Measurements from ENCODE around the gene MAN1C1.
A peak's percentile ranks its signal among the peaks of the same experiment; 100 is the strongest.

Gene MAN1C1

DNA sequence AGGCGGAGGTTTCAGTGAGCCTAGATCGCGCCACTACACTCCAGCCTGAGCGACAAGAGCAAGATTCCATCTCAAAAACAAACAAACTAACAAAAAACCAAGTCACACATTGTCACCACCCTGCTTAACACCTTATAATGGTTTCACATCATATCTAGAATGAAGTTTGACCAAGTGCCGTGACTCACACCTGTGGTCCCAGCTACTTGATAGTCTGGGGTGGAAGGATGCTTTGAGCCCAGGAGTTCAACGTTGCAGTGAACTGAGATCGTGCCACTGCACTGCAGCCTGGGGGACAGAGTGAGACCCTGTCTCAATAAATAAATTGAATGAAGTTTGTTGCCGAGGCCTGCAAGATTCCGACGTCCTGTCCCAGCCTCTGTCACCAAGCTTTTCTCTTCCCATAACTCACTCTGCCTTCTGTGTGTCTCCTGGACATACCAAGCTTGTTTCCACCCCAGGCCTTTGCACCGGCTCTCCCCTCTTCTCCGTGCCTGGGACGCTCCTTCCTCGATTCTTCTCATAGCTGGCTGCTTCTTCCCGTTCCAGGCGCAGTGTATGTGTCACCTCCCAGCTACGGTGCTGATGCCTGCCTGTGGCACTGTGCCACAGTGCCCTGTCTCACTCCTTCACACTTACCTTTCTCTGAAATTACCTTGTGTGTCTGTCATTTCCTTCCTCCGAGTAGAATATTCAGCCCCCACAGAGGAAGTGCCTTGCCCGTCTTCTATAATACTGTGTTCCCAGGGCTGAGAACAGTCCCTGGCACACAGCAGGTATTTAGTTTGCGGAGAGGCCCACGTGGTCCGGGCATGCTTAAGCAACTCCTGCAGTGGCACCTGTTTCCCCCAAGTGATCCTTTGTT lies 179.6 kb downstream of the MAN1C1 start:
- no peaks in the 10 kb centered on the region for H3K79me2 ChIP-seq (ENCODE audit: low read length)
- H3K9ac ChIP-seq (ENCODE audit: low read length), result no peak overlapping the region
- H3K4me3 ChIP-seq (ENCODE audit: low read length), result no peak overlapping the region
- H3K4me1 ChIP-seq (ENCODE audit: low read length), result peaks cover 4% of the 10 kb centered on the region; the same call in 1 of the 2 replicates
- no peaks in the 10 kb centered on the region for H3K9me3 ChIP-seq (ENCODE audit: insufficient read depth, low read length)
- no peak overlapping the region for H3K27ac ChIP-seq (ENCODE audit: low read length)
- no peaks in the 10 kb centered on the region for H3K27me3 ChIP-seq (ENCODE audit: low read depth, low read length)
- peak overlapping the region; percentile 45 for H3K4me2 ChIP-seq (ENCODE audit: low read length)
- TF ChIP-seq, protein P1, sequence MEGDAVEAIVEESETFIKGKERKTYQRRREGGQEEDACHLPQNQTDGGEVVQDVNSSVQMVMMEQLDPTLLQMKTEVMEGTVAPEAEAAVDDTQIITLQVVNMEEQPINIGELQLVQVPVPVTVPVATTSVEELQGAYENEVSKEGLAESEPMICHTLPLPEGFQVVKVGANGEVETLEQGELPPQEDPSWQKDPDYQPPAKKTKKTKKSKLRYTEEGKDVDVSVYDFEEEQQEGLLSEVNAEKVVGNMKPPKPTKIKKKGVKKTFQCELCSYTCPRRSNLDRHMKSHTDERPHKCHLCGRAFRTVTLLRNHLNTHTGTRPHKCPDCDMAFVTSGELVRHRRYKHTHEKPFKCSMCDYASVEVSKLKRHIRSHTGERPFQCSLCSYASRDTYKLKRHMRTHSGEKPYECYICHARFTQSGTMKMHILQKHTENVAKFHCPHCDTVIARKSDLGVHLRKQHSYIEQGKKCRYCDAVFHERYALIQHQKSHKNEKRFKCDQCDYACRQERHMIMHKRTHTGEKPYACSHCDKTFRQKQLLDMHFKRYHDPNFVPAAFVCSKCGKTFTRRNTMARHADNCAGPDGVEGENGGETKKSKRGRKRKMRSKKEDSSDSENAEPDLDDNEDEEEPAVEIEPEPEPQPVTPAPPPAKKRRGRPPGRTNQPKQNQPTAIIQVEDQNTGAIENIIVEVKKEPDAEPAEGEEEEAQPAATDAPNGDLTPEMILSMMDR (IDR thresholded peaks at IDR 0.05; ENCODE audit: low read depth, low read length), result no peak
- TF ChIP-seq EZH2phosphoT487 (IDR thresholded peaks at IDR 0.05; ENCODE audit: low read depth), result no peak
- H2AFZ ChIP-seq (ENCODE audit: low read depth, low read length), result no peak overlapping the region; the same call in 1 of the 2 replicates
- no peaks in the 10 kb centered on the region for H3K36me3 ChIP-seq (replicated peaks; ENCODE audit: low read depth, low read length)
- no peaks in the 10 kb centered on the region for H4K20me1 ChIP-seq (ENCODE audit: insufficient read depth, low read length)

DNA sequence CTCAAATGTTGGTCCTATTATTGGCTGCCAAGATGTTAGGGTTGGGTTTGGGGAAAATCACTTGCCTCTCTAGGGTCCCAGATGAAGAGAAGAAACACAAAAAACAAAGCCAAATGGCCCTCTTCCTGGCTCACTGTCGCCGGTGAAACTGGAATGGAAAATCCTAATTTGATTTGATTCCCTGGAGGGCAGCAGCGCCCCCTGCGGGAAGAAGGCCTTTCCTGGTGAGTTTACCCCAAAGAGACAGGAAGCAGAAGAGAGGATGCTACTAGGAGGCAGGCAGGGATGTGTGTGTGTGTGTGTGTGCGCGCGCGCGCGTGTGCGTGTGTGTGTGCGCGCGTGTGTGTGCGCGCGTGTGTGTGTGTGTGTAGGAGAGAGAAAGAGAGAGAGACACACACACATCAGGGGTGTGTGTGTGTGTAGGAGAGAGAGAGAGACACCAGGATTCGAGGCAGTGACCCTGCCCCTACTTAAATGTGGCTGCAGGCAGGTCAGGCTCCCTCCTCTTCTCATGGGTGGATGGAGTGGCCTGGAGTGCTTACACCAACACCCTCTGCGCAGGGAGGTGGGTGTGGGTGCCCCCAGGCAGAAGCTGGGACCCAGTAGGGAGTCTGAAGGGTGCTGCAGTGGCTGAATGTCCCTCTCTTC lies 180.3 kb downstream of the MAN1C1 start:
- Histone ChIP-seq H4K20me1 (ENCODE audit: insufficient read depth, low read length) (no peaks in the 10 kb centered on the region), H3K27ac (ENCODE audit: low read length) (no peak overlapping the region), H2AFZ (ENCODE audit: low read depth, low read length) (no peak overlapping the region; the same call in 1 of the 2 replicates), H3K79me2 (ENCODE audit: low read length) (no peaks in the 10 kb centered on the region), H3K4me2 (ENCODE audit: low read length) (peak overlapping the region; percentile 45), H3K4me3 (ENCODE audit: low read length) (peak overlapping the region; percentile 51), H3K36me3 (replicated peaks; ENCODE audit: low read depth, low read length) (no peaks in the 10 kb centered on the region), H3K27me3 (ENCODE audit: low read depth, low read length) (no peaks in the 10 kb centered on the region), H3K4me1 (ENCODE audit: low read length) (peaks cover 4% of the 10 kb centered on the region; the same call in 1 of the 2 replicates), H3K9me3 (ENCODE audit: insufficient read depth, low read length) (no peaks in the 10 kb centered on the region), H3K9ac (ENCODE audit: low read length) (no peak overlapping the region)
- no peak for TF ChIP-seq EZH2phosphoT487 (IDR thresholded peaks at IDR 0.05; ENCODE audit: low read depth)
- TF ChIP-seq, protein P1 (IDR thresholded peaks at IDR 0.05; ENCODE audit: low read depth, low read length), result peak; percentile 68

DNA sequence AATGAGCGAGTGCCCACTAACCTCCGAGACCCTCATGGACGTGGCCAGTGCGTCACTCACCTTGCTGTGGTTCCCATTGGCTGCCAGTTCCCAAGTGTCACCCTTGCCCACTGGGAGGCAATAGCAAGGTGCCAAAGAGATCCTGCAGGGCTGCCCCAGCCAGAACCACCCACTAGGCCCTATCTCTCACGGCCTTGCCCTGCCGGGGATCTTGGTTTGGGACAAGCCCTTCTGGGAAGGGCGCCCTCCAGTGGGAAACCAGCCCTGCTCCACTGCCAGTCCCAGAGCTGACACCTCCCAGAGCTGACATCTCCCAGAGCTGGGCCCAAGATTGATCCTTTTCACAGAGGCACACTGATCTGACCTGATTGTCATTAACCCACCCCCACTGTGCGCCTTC lies 181.3 kb downstream of the MAN1C1 start:
- no peaks in the 10 kb centered on the region for H3K36me3 ChIP-seq (replicated peaks; ENCODE audit: low read depth, low read length)
- TF ChIP-seq EZH2phosphoT487 (IDR thresholded peaks at IDR 0.05; ENCODE audit: low read depth), result no peak
- TF ChIP-seq, protein P1 (IDR thresholded peaks at IDR 0.05; ENCODE audit: low read depth, low read length), result peak; percentile 36
- no peak overlapping the region for H3K27ac ChIP-seq (ENCODE audit: low read length)
- no peak overlapping the region for H3K4me2 ChIP-seq (ENCODE audit: low read length)
- H3K4me3 ChIP-seq (ENCODE audit: low read length), result no peak overlapping the region
- H3K27me3 ChIP-seq (ENCODE audit: low read depth, low read length), result no peaks in the 10 kb centered on the region
- H2AFZ ChIP-seq (ENCODE audit: low read depth, low read length), result no peak overlapping the region
- no peaks in the 10 kb centered on the region for H3K9me3 ChIP-seq (ENCODE audit: insufficient read depth, low read length)
- peaks cover 8% of the 10 kb centered on the region for H3K4me1 ChIP-seq (ENCODE audit: low read length)
- H3K9ac ChIP-seq (ENCODE audit: low read length), result no peak overlapping the region
- no peaks in the 10 kb centered on the region for H4K20me1 ChIP-seq (ENCODE audit: insufficient read depth, low read length)
- no peaks in the 10 kb centered on the region for H3K79me2 ChIP-seq (ENCODE audit: low read length)

DNA sequence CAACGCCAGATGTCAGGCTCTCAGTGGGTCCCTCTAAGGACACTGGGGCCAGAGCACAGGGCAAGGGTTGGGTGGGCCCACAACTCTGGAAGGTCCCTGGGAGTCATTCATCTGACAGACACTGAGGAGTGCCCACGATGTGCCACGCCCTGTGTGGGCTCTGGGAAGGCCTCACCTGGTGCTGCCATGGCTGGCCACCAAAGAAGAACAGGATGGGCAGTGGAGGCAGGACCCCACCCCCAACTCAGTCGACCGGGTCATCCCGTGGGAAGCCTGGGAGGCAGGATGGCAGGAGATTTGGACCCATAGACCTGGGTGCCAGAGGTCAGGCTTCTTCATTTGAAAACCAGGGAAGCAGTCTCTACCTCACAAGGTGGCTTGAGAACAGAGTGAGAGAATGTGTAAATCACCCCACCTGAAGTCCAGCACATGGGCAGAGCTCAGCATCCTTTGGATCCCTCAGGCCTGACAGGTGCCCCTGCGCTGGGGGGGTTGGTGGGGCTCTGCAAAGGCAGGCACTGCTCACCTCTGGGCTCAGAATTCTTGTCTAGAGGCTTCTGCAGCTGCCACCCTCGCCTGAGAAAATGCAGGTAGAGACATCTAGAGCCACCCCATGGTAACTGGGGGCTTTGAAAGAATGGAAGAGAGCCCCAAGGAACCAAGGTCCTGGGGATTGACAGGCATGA lies 182.2 kb downstream of the MAN1C1 start:
- Histone ChIP-seq H3K9ac (ENCODE audit: low read length) (no peak overlapping the region), H2AFZ (ENCODE audit: low read depth, low read length) (no peak overlapping the region), H3K4me1 (ENCODE audit: low read length) (peaks cover 12% of the 10 kb centered on the region), H3K9me3 (ENCODE audit: insufficient read depth, low read length) (no peaks in the 10 kb centered on the region), H3K27ac (ENCODE audit: low read length) (no peak overlapping the region), H3K27me3 (ENCODE audit: low read depth, low read length) (no peaks in the 10 kb centered on the region), H3K4me2 (ENCODE audit: low read length) (no peak overlapping the region), H3K79me2 (ENCODE audit: low read length) (no peaks in the 10 kb centered on the region), H3K36me3 (replicated peaks; ENCODE audit: low read depth, low read length) (no peaks in the 10 kb centered on the region), H4K20me1 (ENCODE audit: insufficient read depth, low read length) (no peaks in the 10 kb centered on the region), H3K4me3 (ENCODE audit: low read length) (no peak overlapping the region)
- TF ChIP-seq EZH2phosphoT487 (IDR thresholded peaks at IDR 0.05; ENCODE audit: low read depth), result no peak
- TF ChIP-seq, protein P1 (IDR thresholded peaks at IDR 0.05; ENCODE audit: low read depth, low read length), result no peak

Measured in OCI-LY3 (cell line).